CD4-positive, alpha-beta T cell treated with Interleukin-2 at 100 ng/mL for 4 hours (primary cell): ENCODE measurements around the gene SLC9B1.
"Not testable (repeated sequence)": the region's sequence is repeated elsewhere in the genome, so short reads cannot be mapped to it uniquely, and the experiment has no call there.

ENCODE experiments used
- DNase-seq: peaks from one replicate; pipeline ENCODE4 v3.0.0-alpha.2; 2020; ENCODE audit warnings: low spot score

The SLC9B1 gene

GRCh38 chr4:103011378-103012025 is 8.0 kb downstream of the SLC9B1 start:
- no peak for DNase-seq

GRCh38 chr4:103010804-103011203 is 8.7 kb downstream of the SLC9B1 start:
- DNase-seq: no peak

- DNase-seq: peak; percentile 74
These were observed 10.4 kb downstream of the SLC9B1 start for GRCh38 chr4:103008875-103009729.

GRCh38 chr4:103002551-103002950 is 17.0 kb downstream of the SLC9B1 start:
- no peak for DNase-seq

GRCh38 chr4:102994803-102995202 is 24.7 kb downstream of the SLC9B1 start:
- no peak for DNase-seq

- DNase-seq: not testable (repeated sequence)
These were observed 25.5 kb downstream of the SLC9B1 start for GRCh38 chr4:102993985-102994384.

GRCh38 chr4:102988429-102989020 is 31.0 kb downstream of the SLC9B1 start:
- DNase-seq: no peak

- DNase-seq: no peak
These were observed 38.5 kb downstream of the SLC9B1 start for GRCh38 chr4:102981005-102981404.

GRCh38 chr4:102961813-102962212 is 57.7 kb downstream of the SLC9B1 start:
- not testable (repeated sequence) for DNase-seq

- DNase-seq: no peak
These were observed 60.0 kb downstream of the SLC9B1 start for GRCh38 chr4:102959496-102959895.

GRCh38 chr4:102945066-102945465 is 74.4 kb downstream of the SLC9B1 start:
- no peak for DNase-seq

GRCh38 chr4:102938063-102938462 is 81.4 kb downstream of the SLC9B1 start:
- not testable (repeated sequence) for DNase-seq

GRCh38 chr4:102935716-102936115 is 83.8 kb downstream of the SLC9B1 start:
- DNase-seq: no peak

- not testable (repeated sequence) for DNase-seq
These were observed 99.8 kb downstream of the SLC9B1 start for GRCh38 chr4:102919697-102920096.

- no peak for DNase-seq
These were observed 100.6 kb downstream of the SLC9B1 start for GRCh38 chr4:102918859-102919258.

- no peak for DNase-seq
These were observed 117.7 kb downstream of the SLC9B1 start for GRCh38 chr4:102901804-102902203.

GRCh38 chr4:102897610-102898009 is 121.9 kb downstream of the SLC9B1 start:
- DNase-seq: not testable (repeated sequence)

- not testable (repeated sequence) for DNase-seq
These were observed 123.0 kb downstream of the SLC9B1 start for GRCh38 chr4:102896547-102896946.

- peak; percentile 2 for DNase-seq
These were observed 129.6 kb downstream of the SLC9B1 start for GRCh38 chr4:102889866-102890265.

GRCh38 chr4:102888570-102888969 is 130.9 kb downstream of the SLC9B1 start:
- DNase-seq: not testable (repeated sequence)

GRCh38 chr4:102883278-102883677 is 136.2 kb downstream of the SLC9B1 start:
- no peak for DNase-seq

GRCh38 chr4:102881343-102881742 is 138.2 kb downstream of the SLC9B1 start:
- no peak for DNase-seq

GRCh38 chr4:102878901-102879300 is 140.6 kb downstream of the SLC9B1 start:
- no peak for DNase-seq
